Epithelial cell of proximal tubule (primary cell): ENCODE data around the gene TRAK1. TPM values are rescaled to one million over a fixed set of nuclear protein-coding genes. Genes with fewer than 3 reads are reported as not detected.

Experiments
- DNase-seq: peaks from one replicate; pipeline ENCODE4 v3.0.0-alpha.2; 2011; ENCODE audit warnings: low read depth
- H3K4me3 ChIP-seq: 2 replicates; pipeline ENCODE4 v1.5.1; 2011; ENCODE audit warnings: low read depth, mild to moderate bottlenecking, low read length
- CTCF ChIP-seq: conservative IDR thresholded peaks from 2 replicates; pipeline ENCODE4 v1.5.1; 2012; ENCODE audit warnings: low read depth, mild to moderate bottlenecking, low read length
- total RNA-seq: library from RNA; depleted of rRNA; stranded (reverse); fragments of >200 nt; gene quantifications from 2 replicates; pipeline ENCODE4 v1.2.3, GENCODE V29; 2015

TRAK1 gene
- total RNA-seq, 1 donor from 2014 or later: 22.4 TPM

- no peak for DNase-seq
- TF ChIP-seq CTCF: no peak
- H3K4me3 ChIP-seq: no peak overlapping the region
These were observed 57.1 kb downstream of the TRAK1 start for GRCh38 chr3:42148086-42148848.

GRCh38 chr3:42148982-42149432 lies 57.9 kb downstream of the TRAK1 start:
- no peak for TF ChIP-seq CTCF
- DNase-seq: no peak

GRCh38 chr3:42149532-42149931 lies 58.4 kb downstream of the TRAK1 start:
- DNase-seq: no peak
- no peak overlapping the region for H3K4me3 ChIP-seq

More at GRCh38 chr3:42148982-42149432, 57.9 kb downstream of the TRAK1 start:
- H3K4me3 ChIP-seq: no peak overlapping the region

GRCh38 chr3:42149975-42150374 lies 58.8 kb downstream of the TRAK1 start:
- H3K4me3 ChIP-seq: no peak overlapping the region
- TF ChIP-seq CTCF: no peak
- no peak for DNase-seq

More at GRCh38 chr3:42149532-42149931, 58.4 kb downstream of the TRAK1 start:
- no peak for TF ChIP-seq CTCF

GRCh38 chr3:42151596-42152168 lies 60.5 kb downstream of the TRAK1 start:
- no peak overlapping the region for H3K4me3 ChIP-seq
- no peak for TF ChIP-seq CTCF
- DNase-seq: no peak

- no peak for DNase-seq
- TF ChIP-seq CTCF: no peak
- H3K4me3 ChIP-seq: no peak overlapping the region
These were observed 61.0 kb downstream of the TRAK1 start for GRCh38 chr3:42152193-42152592.
